Keratinocyte (primary cell): ENCODE results near the gene MED15.
"Not testable (repeated sequence)": the region's sequence is repeated elsewhere in the genome, so short reads cannot be mapped to it uniquely, and the experiment has no call there.

Experiments
- CTCF ChIP-seq, 3 experiments: IDR thresholded peaks in 1 of 3; conservative IDR thresholded peaks in 1 of 3; optimal IDR thresholded peaks in 1 of 3; 2 replicates in 2 of 3; 3 replicates in 1 of 3; pipeline versions ENCODE3 to v1.5.1; 2011; ENCODE audit warnings: low read length in 3 of 3, mild to moderate bottlenecking in 3 of 3, moderate library complexity in 2 of 3, control low read depth in 1 of 3, inconsistent platforms in 1 of 3; ENCODE audit not compliant: insufficient read depth in 2 of 3; ENCODE audit errors: extremely low read depth in 1 of 3
- EZH2 ChIP-seq: IDR thresholded peaks from one replicate; pipeline ENCODE4 v1.6.1; 2012; ENCODE audit warnings: inconsistent platforms, mild to moderate bottlenecking, low read length, moderate library complexity

- not testable (repeated sequence) for TF ChIP-seq CTCF (optimal IDR thresholded peaks at IDR 0.05 in 1 of 3, IDR thresholded peaks at IDR 0.05 in 1 of 3, conservative IDR thresholded peaks at IDR 0.05 in 1 of 3; ENCODE audit: extremely low read depth in 1 of 3, insufficient read depth in 2 of 3, low read length in 3 of 3); EZH2
Measured at GRCh38 chr22:20594038-20594437, 86.6 kb downstream of the MED15 start.
